HG02678 (cell line): Measurements from ENCODE around the gene TMEM178B.
"Not testable (repeated sequence)": the region's sequence is repeated elsewhere in the genome, so short reads cannot be mapped to it uniquely, and the experiment has no call there.

Experiments
- ATAC-seq: cut with Tn5 transposase; IDR thresholded peaks from one replicate; pipeline ENCODE4 v1.9.1; 2021; ENCODE audit warnings: mild to moderate bottlenecking, moderate library complexity; ENCODE audit not compliant: unreplicated experiment

The TMEM178B gene

GRCh38 chr7:141133646-141134045, 59.8 kb downstream of the TMEM178B start:
- no peak for ATAC-seq

DNA sequence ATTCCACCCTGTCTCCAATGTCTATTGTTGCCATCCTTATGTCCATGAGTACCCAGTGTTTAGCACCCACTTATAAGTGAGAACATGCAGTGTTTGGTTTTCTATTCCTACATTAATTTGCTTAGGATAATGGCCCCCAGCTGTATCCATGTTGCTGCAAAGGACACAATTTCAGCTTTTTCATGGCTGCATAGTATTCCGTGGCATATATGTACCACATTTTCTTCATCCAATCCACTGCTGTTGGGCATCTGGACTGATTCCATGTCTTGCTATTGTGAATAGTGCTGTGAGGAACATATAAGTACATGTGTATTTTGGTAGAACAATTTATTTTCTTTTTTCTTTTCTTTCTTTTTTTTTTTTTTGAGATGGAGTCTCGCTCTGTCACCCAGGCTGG, 68.2 kb downstream of the TMEM178B start:
- ATAC-seq: no peak

DNA sequence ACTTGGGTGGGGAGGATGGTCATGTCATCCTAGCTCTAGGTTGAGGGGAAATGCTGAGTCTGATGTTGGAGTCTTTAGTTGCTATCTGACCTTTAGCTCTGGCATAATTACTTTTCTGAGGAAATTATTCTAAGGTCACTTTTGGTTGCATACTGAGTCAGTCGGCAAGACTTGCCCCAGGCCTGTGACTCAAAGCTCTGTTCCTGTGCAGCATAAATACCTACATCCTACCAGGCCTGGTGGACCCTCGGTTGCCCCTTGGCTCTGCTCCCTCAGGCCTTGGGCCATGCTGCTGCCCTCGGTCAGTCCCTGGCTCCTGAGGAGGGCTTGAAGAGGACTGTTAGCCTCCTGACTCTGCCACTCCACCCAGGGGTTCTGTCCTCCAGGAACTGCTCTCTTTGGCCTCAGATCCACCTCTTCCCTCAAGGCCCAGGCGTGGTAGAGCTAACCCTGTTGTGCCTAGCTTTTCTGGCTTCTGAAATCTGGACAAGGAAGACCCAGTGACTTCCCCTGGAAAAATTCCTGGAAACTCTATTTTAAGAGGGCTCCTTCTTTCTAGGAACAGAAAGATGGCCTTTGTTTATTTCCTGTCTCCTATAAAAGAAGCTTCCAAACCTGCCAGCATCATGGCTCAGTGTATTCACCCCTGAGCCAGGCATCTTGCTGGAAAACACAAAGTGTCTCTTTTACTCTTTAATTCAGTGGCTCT, 71.2 kb downstream of the TMEM178B start:
- ATAC-seq: no peak

DNA sequence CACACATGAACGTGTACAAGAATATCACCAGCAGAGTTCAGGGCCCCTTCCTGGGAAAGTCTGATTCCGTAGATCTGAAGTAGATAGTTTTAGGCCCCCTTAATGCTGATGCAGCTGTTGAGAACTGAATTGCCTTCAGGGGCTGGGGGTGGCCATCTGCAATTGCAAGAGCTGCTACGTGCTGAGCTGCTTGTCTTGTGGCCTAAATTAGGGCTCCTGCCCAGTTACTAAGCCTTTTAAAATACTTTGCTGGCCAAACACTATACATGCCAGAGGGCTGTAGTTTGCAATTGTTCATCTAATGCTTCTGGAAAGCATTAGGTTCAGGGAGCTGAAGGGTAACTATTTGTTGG, 71.7 kb downstream of the TMEM178B start:
- ATAC-seq: no peak

GRCh38 chr7:141147482-141147881, 73.6 kb downstream of the TMEM178B start:
- ATAC-seq: no peak

DNA sequence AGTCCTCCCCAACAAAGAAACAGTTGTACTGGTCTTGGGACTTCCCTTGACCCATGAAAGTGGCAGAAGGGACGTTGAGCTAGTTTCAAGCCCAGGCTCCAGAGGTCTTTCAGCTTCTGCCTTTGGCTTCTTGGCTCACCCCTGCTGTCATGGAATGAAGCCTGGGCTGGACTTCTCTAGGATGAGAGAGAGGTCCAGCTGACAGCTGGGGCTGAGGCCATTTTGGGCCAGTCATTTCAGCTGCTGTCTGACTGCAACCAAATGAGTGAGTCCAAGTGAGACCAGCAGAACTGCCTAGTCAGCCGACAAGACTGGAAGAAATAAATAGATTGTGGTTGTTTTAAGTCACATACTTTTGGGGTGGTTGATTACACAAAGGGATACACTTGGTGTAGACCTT, 76.6 kb downstream of the TMEM178B start:
- no peak for ATAC-seq

GRCh38 chr7:141151746-141152145, 77.9 kb downstream of the TMEM178B start:
- no peak for ATAC-seq

GRCh38 chr7:141153231-141153630, 79.4 kb downstream of the TMEM178B start:
- no peak for ATAC-seq

- no peak for ATAC-seq
Observed at GRCh38 chr7:141154131-141154732, 80.4 kb downstream of the TMEM178B start.

DNA sequence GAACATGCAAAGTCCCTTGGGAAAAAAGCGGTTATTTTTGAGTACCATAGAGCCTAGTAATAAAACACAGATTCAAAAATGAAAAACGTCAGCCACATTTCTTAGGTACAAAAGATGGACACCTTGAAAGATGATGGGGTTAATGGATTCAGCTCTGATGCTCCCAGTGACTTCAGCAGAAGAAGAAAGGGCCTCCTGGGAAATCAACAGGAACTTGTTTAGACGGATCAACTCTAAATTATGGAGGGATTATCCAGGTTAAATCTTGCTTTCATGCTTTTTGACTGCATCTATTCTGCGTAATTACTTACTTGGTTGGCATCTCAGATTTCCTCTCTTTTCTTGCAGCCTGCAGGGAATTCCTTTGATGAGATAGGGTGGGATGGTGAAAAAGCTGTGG, 82.5 kb downstream of the TMEM178B start:
- no peak for ATAC-seq

DNA sequence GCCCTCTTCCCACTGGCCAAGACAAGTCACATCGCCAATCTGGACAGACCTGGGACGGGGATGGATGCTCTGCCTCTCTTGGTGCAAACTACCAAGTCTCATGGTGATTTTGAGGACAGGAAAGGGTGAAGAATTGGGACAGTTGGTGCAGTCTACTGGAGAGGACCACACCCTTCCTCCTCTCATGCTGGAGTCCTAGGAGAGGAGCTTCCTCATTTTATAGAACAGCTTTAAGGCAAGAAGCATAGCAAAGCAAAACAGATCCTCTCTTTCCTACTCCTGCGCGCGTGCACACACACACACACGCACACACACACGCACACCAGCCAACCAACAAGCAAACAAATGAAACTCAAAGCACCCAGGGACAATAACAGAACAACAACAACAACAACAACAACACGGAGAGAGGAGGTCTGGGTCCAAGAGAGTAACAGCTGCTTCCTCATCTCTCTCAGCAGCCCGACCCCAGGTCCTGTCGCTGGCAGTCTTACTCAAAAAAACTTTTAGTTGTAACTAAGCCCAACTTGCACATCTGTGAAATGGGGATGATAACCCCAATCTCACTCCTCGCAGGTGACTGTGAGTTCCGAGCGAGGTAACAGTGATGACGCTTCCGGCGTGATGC, 83.4 kb downstream of the TMEM178B start:
- ATAC-seq: no peak

DNA sequence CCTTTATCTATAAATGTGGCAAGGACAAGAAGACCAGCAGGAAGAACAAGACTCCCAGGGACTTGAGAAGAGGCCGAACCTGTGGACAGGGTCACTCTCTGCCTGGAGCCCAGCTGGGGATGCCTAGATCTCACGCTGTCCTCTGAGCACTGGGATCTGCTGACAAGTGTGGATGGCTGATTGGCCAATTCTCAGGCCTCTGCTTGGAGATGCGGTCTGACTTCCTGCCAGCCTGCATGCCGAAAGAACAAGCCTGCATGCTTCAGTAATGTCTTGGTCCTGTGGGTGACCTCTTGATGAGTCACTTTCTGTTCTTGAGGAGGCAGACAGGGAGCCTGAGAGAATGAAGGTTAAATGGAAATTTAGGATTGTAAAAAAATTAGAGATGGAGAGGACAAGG, 84.7 kb downstream of the TMEM178B start:
- no peak for ATAC-seq

- ATAC-seq: no peak
Observed at GRCh38 chr7:141160246-141160860, 86.5 kb downstream of the TMEM178B start.

DNA sequence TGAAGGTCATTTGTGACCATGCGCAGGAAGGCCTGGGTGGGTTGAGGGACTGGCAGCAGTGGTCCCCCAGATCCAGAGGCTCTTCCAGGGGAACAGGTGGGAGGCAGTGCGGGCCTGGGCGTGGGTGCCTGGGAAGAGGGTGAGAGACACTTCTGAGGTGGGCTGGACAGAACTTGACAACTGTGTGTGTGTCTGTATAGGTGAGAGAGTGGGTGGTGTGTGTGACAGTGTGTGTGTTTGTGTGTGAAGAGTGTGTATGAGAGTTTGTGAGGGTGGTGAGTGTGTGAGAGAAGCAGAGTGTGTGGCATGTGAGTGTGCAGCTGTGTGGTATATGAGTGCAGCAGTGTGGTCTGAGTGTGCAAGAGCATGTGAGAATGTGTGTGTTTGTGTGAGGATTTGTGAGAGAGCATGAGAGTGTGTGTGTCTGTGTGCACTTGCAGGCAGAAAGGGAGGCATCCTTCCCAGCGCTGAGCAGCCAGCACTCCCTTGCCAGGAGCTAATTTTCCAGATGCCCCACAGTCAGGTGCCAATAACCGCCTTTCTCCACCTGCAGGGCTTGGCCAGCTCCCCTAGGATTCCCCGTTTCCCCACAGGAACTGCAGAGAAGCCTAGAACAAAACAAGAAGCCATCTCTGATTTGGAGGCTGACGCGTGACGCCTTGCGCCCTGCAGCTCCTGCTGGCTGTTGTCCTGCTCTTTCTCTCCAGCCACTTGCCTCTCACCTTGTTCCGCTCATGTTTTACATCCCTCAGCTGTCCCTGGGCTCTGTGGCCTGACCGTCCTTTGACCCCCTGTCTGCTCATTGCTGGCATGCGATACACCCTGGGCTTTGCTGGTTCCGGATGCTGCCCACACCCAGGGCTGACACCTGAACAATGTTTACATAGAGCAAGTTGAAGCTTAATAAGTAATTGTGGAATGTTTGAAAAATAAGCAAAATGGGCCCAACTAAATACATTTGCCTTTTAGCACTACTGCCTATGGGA, 88.0 kb downstream of the TMEM178B start:
- ATAC-seq: no peak

- ATAC-seq: no peak
Observed at GRCh38 chr7:141165521-141165920, 91.7 kb downstream of the TMEM178B start.

- ATAC-seq: no peak
Observed at GRCh38 chr7:141166926-141167325, 93.1 kb downstream of the TMEM178B start.

DNA sequence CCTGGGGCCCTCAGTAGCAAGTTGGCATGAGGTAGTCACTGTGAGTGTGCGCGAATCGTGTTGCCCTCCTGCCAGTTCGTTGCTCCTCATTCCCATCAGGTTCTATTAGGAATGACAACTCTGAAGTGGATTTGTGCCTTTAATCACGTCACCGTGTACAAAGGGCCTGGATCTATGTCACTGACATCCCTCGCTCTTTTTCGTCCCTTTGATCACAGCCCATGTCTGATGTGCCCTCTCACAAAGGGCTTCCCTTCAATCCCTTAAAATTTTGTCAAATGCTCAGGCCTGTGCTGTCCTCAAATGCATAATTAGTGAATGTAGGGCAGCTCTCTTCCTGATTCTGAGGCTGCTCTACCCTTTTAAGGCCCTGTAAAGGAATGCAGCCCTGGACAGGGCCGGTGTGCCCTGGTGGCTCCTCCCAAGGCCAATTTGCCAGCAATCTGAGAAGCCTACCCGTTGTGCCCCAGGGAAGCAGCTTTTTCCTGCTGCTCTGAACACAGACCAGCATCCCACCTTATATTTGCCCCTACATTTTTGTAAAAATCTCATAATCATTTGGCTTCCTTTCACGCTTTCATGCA, 93.6 kb downstream of the TMEM178B start:
- no peak for ATAC-seq

DNA sequence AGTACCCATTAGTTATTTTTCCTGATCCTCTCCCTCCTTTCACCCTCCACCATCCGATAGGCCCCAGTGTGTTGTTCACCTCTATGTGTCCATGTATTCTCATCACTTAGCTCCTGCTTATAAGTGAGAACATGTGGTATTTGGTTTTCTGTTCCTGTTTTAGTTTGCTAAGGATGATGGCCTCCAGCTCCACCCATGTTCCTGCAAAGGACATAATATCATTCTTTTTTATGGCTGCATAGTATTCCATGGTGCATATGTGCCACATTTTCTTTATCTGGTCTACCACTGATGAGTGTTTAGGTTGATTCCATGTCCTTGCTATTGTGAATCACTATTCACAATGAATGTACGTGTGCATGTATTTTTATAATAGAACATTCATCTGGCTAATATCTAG, 95.3 kb downstream of the TMEM178B start:
- not testable (repeated sequence) for ATAC-seq

- not testable (repeated sequence) for ATAC-seq
Observed at GRCh38 chr7:141175728-141176127, 101.9 kb downstream of the TMEM178B start.

- not testable (repeated sequence) for ATAC-seq
Observed at GRCh38 chr7:141177120-141177519, 103.3 kb downstream of the TMEM178B start.
